GM13977 (cell line): Measurements from ENCODE around the gene TARM1.

Source experiments
- DNase-seq: peaks from one replicate; pipeline ENCODE4 v3.0.0; 2012; ENCODE audit warnings: low spot score
- CTCF ChIP-seq: IDR thresholded peaks from 2 replicates; pipeline ENCODE4 v1.5.1; 2012; ENCODE audit warnings: mild to moderate bottlenecking, control low read depth; ENCODE audit not compliant: insufficient read depth; ENCODE audit errors: extremely low read depth, missing control alignments
- in situ Hi-C: fragments of 300-500 bp; cut with MboI; formaldehyde crosslinking; loops from one replicate; pipeline ENCODE4 v1.12.0; 2022; ENCODE audit warnings: low sequenced_read_pairs, low pct_unique_long_range_greater_than_20kb, mixed read lengths, inconsistent platforms; ENCODE audit not compliant: unreplicated experiment

The TARM1 gene

GRCh38 chr19:54035215-54036178 lies 45.7 kb downstream of the TARM1 start:
- peak; percentile 6 for DNase-seq
- in situ Hi-C loops, result no loop called here
- TF ChIP-seq CTCF, result no peak

GRCh38 chr19:54030895-54031586 lies 50.1 kb downstream of the TARM1 start:
- in situ Hi-C loops, result no loop called here
- TF ChIP-seq CTCF, result peak; percentile 23
- peak; percentile 3 for DNase-seq

GRCh38 chr19:54029930-54030490 lies 51.2 kb downstream of the TARM1 start:
- peak; percentile 48 for DNase-seq
- in situ Hi-C loops, result no loop called here
- peak; percentile 66 for TF ChIP-seq CTCF

- no peak for TF ChIP-seq CTCF
- no peak for DNase-seq
- in situ Hi-C loops, result no loop called here
Observed at GRCh38 chr19:54029301-54029700, 51.9 kb downstream of the TARM1 start.

- DNase-seq, result no peak
- in situ Hi-C loops, result no loop called here
- no peak for TF ChIP-seq CTCF
Observed at GRCh38 chr19:54026656-54027055, 54.5 kb downstream of the TARM1 start.

- DNase-seq, result no peak
- in situ Hi-C loops, result loop anchor here (5.0 kb wide), 1 partner anchor 182 kb away; no protein-coding TSS in a partner anchor
- TF ChIP-seq CTCF, result no peak
Observed at GRCh38 chr19:54024660-54025059, 56.5 kb downstream of the TARM1 start.
